ENCODE results near the gene CA12.

Gene CA12

DNA sequence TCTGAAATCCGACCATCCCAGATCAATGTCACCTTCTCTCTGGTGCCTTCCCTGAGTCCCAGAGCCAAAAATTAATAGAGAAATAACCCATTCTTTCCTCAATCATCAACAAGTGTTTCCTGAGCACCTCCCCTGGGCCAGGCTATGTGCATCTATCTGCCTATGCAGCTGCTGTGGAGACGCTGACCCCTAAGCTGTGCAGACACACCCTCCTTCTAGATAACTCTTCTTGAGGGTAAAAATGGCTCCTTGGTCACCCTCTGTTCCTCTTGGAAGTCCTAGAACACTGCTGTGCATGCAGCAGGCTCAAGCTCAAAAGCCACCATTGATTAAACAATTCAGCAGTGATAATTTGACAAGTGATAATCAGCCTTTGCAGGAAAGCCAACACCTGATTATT, 18.4 kb downstream of the CA12 start:
- H3K9me3 Mint-ChIP-seq = no peaks in the 10 kb centered on the region
- no peaks in the 10 kb centered on the region for H3K4me1 Mint-ChIP-seq (ENCODE audit: low read depth)
- H3K4me3 Mint-ChIP-seq = no peak overlapping the region
- no peak overlapping the region for H3K27ac Mint-ChIP-seq
- no peaks in the 10 kb centered on the region for H3K36me3 Mint-ChIP-seq (ENCODE audit: low read depth)
- H3K27me3 Mint-ChIP-seq (ENCODE audit: low read depth) = peaks cover 30% of the 10 kb centered on the region

DNA sequence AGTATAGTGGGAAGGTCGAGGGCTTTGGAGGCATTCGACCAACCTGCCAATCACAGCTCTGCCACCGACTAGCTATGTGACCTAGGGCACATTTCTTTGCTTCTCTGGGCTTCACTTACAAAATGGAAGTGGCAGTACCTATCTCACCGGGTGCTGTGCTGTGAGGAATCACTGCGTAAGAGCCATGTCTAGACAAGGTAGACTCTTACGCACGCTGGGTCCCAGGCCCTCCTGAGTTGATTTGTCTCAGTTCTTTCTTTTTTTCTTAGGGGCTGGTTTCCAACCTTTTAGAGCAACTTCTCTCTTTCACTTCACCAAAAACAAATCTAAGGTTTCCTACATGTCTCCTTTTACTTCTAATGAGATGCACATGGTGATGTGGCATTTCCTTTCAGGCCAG, 18.8 kb downstream of the CA12 start:
- H3K4me3 Mint-ChIP-seq = no peak overlapping the region
- H3K4me1 Mint-ChIP-seq (ENCODE audit: low read depth) = no peaks in the 10 kb centered on the region
- no peaks in the 10 kb centered on the region for H3K9me3 Mint-ChIP-seq
- H3K27ac Mint-ChIP-seq = no peak overlapping the region
- H3K27me3 Mint-ChIP-seq (ENCODE audit: low read depth) = peaks cover 33% of the 10 kb centered on the region
- H3K36me3 Mint-ChIP-seq (ENCODE audit: low read depth) = no peaks in the 10 kb centered on the region

DNA sequence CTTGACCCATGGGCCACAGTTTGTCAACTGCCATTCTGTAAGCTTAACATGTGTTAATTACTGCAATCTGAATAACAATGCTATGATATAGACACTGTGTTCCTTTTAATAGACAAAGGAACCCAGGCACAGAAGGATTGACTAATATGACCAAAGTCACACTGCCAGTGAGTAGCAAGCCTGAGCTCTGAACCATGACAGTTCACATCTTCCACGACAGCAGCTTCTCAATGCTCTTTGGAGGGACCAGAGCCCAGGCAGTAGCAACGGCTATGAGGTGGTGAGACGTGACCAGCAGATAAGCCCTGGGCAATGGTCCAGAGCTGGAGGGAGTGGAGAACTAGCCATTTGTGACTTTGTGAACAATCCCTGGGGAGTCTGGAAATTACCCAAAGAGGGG, 19.4 kb downstream of the CA12 start:
- Mint-ChIP-seq H3K4me3 (no peak overlapping the region), H3K27ac (no peak overlapping the region), H3K27me3 (ENCODE audit: low read depth) (peaks cover 34% of the 10 kb centered on the region), H3K4me1 (ENCODE audit: low read depth) (no peaks in the 10 kb centered on the region), H3K9me3 (no peaks in the 10 kb centered on the region), H3K36me3 (ENCODE audit: low read depth) (no peaks in the 10 kb centered on the region)

DNA sequence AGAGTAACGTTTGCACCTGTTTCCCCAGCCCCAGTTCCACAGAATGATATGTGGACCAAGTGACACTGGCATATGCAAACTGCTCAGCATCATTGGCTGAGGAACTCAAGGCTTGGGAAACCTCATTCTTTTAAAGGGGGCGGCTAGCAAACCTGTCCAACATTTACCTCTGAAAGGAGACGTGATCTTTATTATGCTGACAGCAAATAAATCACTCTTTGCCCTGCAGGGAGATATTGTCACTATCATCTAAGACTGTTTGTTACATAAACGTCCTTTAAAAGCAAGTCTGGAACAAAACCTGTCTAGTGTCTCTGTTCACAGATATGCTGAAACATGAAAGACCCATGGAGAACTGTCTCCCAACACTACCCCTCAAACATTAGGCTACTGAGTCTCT, 21.5 kb downstream of the CA12 start:
- Mint-ChIP-seq H3K27ac (no peak overlapping the region), H3K4me1 (ENCODE audit: low read depth) (no peaks in the 10 kb centered on the region), H3K4me3 (no peak overlapping the region), H3K27me3 (ENCODE audit: low read depth) (peaks cover 34% of the 10 kb centered on the region), H3K9me3 (no peaks in the 10 kb centered on the region), H3K36me3 (ENCODE audit: low read depth) (no peaks in the 10 kb centered on the region)

GRCh38 chr15:63358241-63359029, 23.2 kb downstream of the CA12 start:
- Mint-ChIP-seq H3K27ac (no peak overlapping the region), H3K4me3 (no peak overlapping the region), H3K9me3 (no peaks in the 10 kb centered on the region), H3K4me1 (ENCODE audit: low read depth) (no peaks in the 10 kb centered on the region), H3K27me3 (ENCODE audit: low read depth) (peaks cover 29% of the 10 kb centered on the region), H3K36me3 (ENCODE audit: low read depth) (no peaks in the 10 kb centered on the region)

GRCh38 chr15:63357731-63358130, 23.9 kb downstream of the CA12 start:
- no peaks in the 10 kb centered on the region for H3K4me1 Mint-ChIP-seq (ENCODE audit: low read depth)
- no peak overlapping the region for H3K27ac Mint-ChIP-seq
- no peak overlapping the region for H3K4me3 Mint-ChIP-seq
- H3K9me3 Mint-ChIP-seq = no peaks in the 10 kb centered on the region
- H3K27me3 Mint-ChIP-seq (ENCODE audit: low read depth) = peaks cover 23% of the 10 kb centered on the region
- no peaks in the 10 kb centered on the region for H3K36me3 Mint-ChIP-seq (ENCODE audit: low read depth)

DNA sequence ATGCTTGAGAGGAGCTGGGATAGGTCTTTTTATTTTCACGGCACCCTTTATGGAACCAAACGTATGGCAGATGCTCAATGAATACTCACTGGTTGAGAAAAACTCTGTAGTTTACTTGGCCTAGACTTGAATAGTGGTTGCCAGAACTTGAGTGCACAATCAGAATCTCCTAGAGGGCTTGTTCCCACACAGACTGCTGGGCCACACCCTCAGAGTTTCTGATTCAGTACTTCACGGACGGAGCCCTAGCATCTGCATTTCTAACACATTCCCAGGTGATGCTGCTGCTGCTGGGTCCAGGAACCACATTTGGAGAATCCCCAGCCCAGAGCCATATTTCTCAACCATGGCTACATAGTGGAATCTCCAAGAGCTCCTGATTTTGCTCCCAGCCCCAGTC, 24.6 kb downstream of the CA12 start:
- Mint-ChIP-seq H3K36me3 (ENCODE audit: low read depth) (no peaks in the 10 kb centered on the region), H3K9me3 (no peaks in the 10 kb centered on the region), H3K27me3 (ENCODE audit: low read depth) (peaks cover 23% of the 10 kb centered on the region), H3K27ac (no peak overlapping the region), H3K4me3 (no peak overlapping the region), H3K4me1 (ENCODE audit: low read depth) (no peaks in the 10 kb centered on the region)

GRCh38 chr15:63354821-63355650, 26.6 kb downstream of the CA12 start:
- Mint-ChIP-seq H3K27ac (no peak overlapping the region), H3K36me3 (ENCODE audit: low read depth) (no peaks in the 10 kb centered on the region), H3K4me1 (ENCODE audit: low read depth) (no peaks in the 10 kb centered on the region), H3K9me3 (no peaks in the 10 kb centered on the region), H3K27me3 (ENCODE audit: low read depth) (peaks cover 16% of the 10 kb centered on the region), H3K4me3 (no peak overlapping the region)

DNA sequence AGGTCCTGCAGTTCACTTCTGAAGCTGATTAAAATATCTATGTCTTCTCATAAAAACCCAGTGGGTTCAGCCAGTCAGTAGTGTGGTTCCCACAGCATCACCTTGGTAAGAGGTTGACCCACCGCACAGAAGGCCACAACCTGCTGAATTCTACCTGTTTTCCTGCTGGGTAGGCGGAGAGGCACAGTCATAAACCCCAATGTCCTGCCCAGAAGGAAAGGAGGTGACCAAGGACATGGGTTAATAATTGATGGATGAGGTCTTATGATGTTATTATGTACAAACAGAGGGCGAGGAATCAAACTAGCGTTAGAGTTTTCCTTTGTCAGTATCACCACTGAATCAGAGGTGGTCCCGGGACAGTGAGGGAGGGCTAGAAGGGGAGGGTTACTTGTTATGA, 27.8 kb downstream of the CA12 start:
- no peak overlapping the region for H3K27ac Mint-ChIP-seq
- H3K4me3 Mint-ChIP-seq = no peak overlapping the region
- no peaks in the 10 kb centered on the region for H3K9me3 Mint-ChIP-seq
- no peaks in the 10 kb centered on the region for H3K36me3 Mint-ChIP-seq (ENCODE audit: low read depth)
- H3K27me3 Mint-ChIP-seq (ENCODE audit: low read depth) = peaks cover 7% of the 10 kb centered on the region
- no peaks in the 10 kb centered on the region for H3K4me1 Mint-ChIP-seq (ENCODE audit: low read depth)

GRCh38 chr15:63353261-63353660, 28.4 kb downstream of the CA12 start:
- H3K27ac Mint-ChIP-seq = no peak overlapping the region
- no peak overlapping the region for H3K4me3 Mint-ChIP-seq
- H3K4me1 Mint-ChIP-seq (ENCODE audit: low read depth) = no peaks in the 10 kb centered on the region
- peaks cover 4% of the 10 kb centered on the region for H3K27me3 Mint-ChIP-seq (ENCODE audit: low read depth)
- no peaks in the 10 kb centered on the region for H3K36me3 Mint-ChIP-seq (ENCODE audit: low read depth)
- H3K9me3 Mint-ChIP-seq = no peaks in the 10 kb centered on the region

- H3K4me1 Mint-ChIP-seq (ENCODE audit: low read depth) = no peaks in the 10 kb centered on the region
- H3K9me3 Mint-ChIP-seq = no peaks in the 10 kb centered on the region
- H3K4me3 Mint-ChIP-seq = no peak overlapping the region
- peaks cover under 1% of the 10 kb centered on the region for H3K27me3 Mint-ChIP-seq (ENCODE audit: low read depth)
- no peaks in the 10 kb centered on the region for H3K36me3 Mint-ChIP-seq (ENCODE audit: low read depth)
- H3K27ac Mint-ChIP-seq = no peak overlapping the region
These were observed 28.8 kb downstream of the CA12 start for GRCh38 chr15:63352808-63353207.

DNA sequence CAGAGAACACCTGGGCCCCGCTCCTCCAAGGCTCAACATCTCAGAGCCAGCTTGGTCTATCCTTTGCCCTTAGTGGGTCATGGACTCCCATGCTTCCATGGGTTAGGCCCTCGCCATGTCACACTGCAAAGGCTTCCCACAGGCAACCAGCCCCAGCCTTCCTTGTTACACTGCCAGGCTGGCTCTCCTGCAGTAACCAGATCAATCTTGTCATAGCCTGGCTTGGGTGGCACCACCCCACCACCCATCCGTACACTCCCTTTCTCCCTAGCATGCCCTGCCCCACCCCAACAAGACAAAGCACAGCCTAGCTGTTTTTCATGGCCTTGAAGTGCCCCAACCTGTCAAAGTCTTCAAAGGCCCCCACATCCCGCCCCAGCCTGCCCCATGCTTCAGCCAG, 30.5 kb downstream of the CA12 start:
- Mint-ChIP-seq H3K36me3 (ENCODE audit: low read depth) (no peaks in the 10 kb centered on the region), H3K9me3 (no peaks in the 10 kb centered on the region), H3K27ac (no peak overlapping the region), H3K4me3 (no peak overlapping the region), H3K27me3 (ENCODE audit: low read depth) (no peaks in the 10 kb centered on the region), H3K4me1 (ENCODE audit: low read depth) (no peaks in the 10 kb centered on the region)

GRCh38 chr15:63350178-63350621, 31.4 kb downstream of the CA12 start:
- H3K36me3 Mint-ChIP-seq (ENCODE audit: low read depth) = no peaks in the 10 kb centered on the region
- H3K4me3 Mint-ChIP-seq = no peak overlapping the region
- H3K27ac Mint-ChIP-seq = no peak overlapping the region
- H3K9me3 Mint-ChIP-seq = no peaks in the 10 kb centered on the region
- H3K4me1 Mint-ChIP-seq (ENCODE audit: low read depth) = no peaks in the 10 kb centered on the region
- no peaks in the 10 kb centered on the region for H3K27me3 Mint-ChIP-seq (ENCODE audit: low read depth)

GRCh38 chr15:63349621-63350020, 32.0 kb downstream of the CA12 start:
- Mint-ChIP-seq H3K4me1 (ENCODE audit: low read depth) (no peaks in the 10 kb centered on the region), H3K4me3 (no peak overlapping the region), H3K27me3 (ENCODE audit: low read depth) (peaks cover 5% of the 10 kb centered on the region), H3K27ac (no peak overlapping the region), H3K36me3 (ENCODE audit: low read depth) (no peaks in the 10 kb centered on the region), H3K9me3 (no peaks in the 10 kb centered on the region)

DNA sequence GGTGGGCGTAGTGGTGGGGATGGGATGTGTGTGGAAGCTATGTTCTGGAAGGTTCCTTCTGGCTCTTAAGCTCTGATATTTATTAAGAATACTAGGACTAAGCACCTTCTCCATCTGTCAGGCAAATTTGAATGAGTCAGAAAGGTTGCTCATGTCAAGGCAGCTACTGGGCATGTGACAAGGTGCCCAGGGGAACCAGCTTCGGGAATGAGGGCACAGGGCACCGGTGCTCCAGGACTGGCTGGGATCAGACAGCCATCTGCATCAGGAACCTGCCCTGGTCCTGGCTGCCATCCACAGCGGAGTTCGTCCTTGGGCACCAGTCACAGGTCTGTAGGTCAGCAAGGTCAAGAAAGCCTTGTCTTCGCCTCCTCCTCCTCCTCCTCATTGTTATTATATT, 32.5 kb downstream of the CA12 start:
- Mint-ChIP-seq H3K9me3 (no peaks in the 10 kb centered on the region), H3K27ac (no peak overlapping the region), H3K27me3 (ENCODE audit: low read depth) (peaks cover 7% of the 10 kb centered on the region), H3K4me1 (ENCODE audit: low read depth) (no peaks in the 10 kb centered on the region), H3K4me3 (no peak overlapping the region), H3K36me3 (ENCODE audit: low read depth) (no peaks in the 10 kb centered on the region)
